Amniotic epithelial cell (primary cell): ENCODE data around the gene ATXN1.
A peak's percentile ranks its signal among the peaks of the same experiment; 100 is the strongest.

ENCODE experiments used
- DNase-seq: peaks from one replicate; pipeline ENCODE4 v3.0.0-alpha.2; 2010; ENCODE audit warnings: low read depth

Gene ATXN1

DNA sequence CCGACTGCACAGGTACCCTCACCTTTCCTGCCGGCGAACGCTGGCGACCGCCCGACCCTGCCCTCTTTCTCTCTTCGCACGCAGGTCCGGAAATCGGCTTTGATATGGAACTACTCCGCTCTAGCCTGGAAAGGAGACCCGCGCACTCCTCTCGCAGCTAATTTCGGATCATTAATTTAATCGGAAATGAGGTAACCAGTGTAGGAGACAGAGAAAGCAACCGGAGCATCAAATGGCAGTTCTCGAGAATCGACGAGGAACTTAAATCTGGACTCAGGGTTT lies 949 bp upstream of the ATXN1 start:
- no peak for DNase-seq

DNA sequence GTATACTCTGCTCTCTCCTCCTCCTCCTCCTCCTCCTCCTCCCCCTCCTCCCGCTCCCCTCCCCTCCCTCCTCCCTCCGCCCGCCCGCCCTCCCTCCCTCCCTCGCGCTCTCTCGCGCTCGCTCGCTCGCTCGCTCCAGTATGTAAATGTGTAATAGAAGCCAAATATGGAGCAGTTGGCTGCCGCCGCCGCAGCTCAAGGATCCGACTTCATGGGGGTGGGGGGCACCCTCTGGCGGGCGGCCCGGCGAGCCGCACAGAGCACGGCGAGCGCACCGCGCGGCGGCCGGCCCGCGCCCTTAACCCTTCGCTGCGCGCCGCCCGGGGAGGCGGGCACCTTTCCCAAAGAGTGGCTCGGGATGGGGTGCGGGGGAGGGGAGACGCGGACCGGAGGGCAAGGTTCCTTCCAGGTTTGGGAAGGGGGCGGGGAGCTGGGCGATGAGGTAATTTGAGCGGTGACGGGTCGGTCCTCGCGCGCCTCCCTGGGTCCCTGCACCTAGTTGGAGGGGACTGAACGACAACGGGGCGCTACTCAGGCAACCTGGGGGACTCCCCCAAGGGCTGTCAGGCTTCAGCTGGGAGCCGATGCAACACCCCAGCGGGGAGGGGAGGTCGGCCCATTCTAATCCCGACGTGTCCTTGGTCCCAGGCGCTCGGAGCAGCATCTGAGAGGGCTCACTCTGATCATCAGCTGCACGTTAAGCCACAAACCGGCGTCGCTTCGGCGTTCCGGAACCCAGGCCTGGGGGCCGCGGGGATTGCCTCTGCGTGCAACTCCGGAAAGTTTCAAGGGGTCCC lies 409 bp upstream of the ATXN1 start:
- DNase-seq: peak; percentile 90

DNA sequence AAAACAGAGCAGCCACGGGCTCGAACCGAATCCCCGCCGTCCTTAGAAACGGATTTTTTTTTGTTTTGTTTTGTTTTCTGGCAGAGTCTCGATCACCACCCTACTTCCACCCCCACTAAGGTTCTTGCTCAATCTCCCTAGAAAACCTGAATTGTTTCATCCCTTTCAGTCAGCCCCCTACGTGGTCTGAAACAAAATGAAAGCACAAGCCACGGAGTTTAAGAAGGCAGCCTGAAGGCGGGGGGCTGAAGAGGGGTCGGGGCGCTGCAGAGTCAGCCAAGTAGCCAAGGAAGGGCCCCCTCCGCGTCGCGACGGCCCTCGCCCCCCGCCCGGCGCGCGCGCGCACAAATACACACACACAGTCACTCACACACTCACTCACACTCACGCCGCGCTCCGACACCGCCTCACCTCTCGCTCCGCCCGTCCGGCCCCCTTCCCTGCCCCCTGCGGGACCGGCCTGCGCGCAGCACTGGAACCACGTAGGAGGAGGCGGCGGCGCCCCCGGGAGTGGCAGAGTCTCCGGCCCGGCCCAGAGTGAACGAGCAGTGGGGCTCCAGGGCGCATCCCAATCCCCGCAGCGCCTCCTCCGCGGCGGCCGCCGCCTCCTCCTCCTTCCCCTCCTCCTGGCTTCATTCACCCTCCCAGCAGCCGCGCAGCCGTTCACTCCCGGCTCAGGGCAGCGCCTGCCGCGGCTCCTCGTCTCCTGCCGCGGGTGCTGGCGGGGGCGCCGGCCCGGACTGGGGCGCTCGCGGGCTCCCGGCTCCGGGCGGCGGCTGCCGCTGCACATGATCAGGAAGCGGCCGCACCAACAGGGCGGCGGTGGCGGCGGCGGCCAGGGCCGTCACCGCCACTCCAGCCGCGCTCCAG lies 1.4 kb downstream of the ATXN1 start:
- DNase-seq: peak; percentile 89

- no peak for DNase-seq
Measured at GRCh38 chr6:16759181-16759645, 2.0 kb downstream of the ATXN1 start.

GRCh38 chr6:16758163-16758975 lies 2.9 kb downstream of the ATXN1 start:
- DNase-seq: peak; percentile 67

DNA sequence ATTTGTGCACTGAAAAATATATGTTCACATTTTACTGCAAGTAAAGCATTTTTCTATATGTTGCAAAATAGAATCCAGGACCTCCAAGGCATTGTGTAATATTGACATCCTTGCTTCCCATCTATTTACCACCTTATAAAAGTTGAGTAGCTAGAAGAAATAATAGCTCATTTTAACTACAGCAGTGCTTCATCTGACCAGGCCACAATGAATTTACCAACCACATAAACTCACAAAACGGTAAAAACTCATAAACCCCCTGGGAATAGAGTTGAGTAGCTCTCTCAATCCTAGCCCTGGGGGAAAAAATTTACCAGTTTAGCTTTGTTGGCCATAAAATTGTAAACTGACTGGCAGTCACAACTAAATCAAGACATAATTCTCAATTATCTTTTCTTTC lies 3.9 kb downstream of the ATXN1 start:
- no peak for DNase-seq

- peak; percentile 79 for DNase-seq
Measured at GRCh38 chr6:16756660-16757255, 4.5 kb downstream of the ATXN1 start.

- no peak for DNase-seq
Measured at GRCh38 chr6:16755544-16755943, 5.7 kb downstream of the ATXN1 start.

DNA sequence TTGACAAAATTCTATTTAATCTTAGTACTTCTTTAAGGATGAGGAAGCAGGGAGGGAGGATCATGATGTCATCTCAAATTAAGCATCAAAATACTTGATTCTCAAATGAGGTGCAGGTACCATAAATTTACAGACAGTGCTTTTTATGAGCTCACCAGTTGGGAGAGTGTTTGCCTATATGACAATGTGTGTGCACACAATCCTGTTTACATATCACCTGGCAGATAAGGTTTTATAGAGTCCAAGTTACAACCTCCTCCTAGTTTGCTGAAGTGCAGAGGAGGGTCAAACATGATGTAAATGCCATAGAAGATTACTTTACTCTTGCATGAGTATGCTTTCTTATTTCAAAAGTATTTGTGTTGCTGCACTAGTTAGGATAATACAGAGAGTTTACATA lies 6.4 kb downstream of the ATXN1 start:
- DNase-seq: no peak

DNA sequence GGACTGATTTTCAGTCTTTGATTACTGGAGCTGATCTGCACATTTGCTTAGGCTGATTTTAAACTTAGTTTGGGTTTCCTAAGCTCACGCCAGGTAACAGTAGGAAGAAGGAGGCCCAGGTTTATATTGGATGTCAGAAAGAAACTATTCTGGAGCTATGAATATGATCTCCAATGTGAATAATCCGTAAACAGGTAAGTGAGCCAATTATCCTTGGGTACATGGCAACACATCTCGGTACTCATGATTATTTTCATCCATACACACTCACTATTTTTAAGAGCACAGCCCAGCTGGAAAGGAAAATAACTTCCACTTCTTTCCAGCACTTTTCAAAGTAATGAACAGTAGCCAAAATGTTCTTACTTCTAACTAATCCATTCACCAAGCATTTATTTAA lies 7.0 kb downstream of the ATXN1 start:
- no peak for DNase-seq

GRCh38 chr6:16753341-16753740 lies 7.9 kb downstream of the ATXN1 start:
- DNase-seq: no peak

GRCh38 chr6:16752206-16752866 lies 8.9 kb downstream of the ATXN1 start:
- DNase-seq: peak; percentile 86

DNA sequence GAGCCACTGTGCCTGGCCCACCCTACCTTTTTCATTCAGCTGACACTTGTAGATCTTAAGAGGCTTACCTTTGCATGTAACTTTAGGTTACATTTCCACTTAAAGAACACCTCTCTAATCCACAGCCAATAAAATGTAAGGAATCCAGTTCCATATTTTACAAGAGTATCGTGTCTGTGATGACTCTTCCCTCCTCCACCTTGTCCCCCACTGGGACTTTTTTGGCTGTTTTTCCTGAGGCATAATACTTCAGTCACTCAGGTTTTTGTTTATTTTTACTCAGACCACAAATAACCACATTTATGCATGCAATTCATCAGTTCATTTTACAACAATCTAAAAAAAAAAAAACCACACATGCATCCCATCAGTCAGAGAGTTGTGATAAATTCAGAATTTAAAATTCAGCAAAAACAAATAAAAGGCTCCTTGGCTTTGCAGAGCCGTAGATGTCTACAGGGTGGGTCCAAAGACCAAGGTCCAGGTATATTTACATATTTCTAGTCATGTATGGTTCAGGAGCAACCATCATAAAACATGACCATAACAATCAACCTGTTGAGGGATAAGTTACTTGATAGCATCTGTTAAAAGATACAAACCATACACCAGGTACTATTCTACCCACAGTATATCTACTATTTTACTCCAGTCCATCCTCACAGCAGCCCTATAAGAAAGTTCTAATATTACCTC lies 9.9 kb downstream of the ATXN1 start:
- no peak for DNase-seq

DNA sequence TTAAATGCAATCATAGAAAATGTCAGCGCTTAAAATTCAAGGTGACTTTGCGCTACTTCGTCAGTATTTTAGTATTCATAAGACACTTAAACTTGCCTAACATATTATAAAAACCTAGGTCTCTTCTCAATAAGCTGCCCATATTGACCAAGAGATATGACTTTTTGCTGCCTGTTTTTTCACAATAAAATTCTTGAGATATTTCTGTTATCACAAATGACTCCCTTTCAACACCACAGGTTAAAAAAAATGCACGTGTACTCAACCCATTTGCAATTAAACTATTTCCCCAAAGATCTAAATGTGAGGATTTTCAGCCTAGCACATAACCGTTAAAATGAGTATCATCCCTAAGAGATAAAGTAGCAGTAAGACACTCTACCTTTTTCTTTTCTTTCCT lies 10.7 kb downstream of the ATXN1 start:
- no peak for DNase-seq

DNA sequence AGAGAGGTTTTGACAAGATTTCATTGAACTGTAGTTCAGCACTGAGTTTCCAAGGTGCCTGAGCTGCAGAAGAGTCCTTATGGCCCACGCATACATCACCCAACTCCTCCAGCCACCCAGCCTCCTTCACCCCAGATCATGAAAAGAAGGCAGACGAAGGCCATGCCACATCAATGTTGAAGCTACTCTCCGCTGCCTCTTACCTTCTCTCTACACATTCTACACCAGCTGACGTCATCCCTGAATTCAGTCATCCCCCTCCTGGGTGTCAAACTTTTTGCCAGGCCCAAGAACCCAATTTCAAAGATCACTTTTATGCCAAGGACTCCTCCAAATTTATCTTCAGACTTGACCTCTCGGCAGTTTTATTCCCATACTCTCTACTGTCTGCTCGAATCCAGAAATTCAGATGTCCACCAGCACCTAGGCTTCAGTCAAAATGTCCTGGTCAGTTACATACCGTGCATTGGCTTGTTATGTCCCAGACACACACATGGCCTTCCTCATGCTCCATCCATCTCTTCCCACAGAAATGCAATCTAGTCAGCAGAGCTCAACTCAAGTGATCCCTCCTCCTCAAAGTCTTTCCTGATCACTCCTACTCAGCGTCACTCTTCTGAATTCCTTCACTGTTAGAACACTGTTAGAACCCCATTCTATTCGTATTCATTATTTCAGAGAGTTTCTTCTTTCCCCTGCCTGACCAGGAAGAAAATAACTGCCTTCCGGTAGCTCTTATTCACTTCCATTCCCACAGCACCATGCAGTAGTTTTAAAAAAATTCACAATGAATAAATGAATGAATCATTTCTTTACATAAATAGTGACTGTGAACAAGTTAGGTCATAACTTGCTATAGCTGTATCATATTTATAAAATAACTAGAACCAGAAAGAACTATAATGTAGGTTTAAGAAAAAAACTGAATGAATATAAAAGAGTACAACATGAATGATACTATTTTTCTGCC lies 11.5 kb downstream of the ATXN1 start:
- DNase-seq: no peak

DNA sequence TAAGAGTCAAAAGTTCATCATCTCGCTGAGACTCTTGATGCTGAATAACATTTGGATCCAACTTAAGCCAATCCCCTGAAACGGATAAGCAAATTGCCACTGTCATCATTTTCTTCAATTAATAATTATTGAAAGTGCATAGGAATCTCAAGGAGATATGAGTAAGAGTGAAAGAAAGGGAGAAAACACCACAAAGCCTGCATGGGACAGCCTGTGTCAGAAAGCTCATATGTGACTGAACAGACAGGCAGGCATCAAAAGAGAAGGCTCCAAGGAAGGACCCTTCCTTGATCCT lies 13.3 kb downstream of the ATXN1 start:
- DNase-seq: no peak

DNA sequence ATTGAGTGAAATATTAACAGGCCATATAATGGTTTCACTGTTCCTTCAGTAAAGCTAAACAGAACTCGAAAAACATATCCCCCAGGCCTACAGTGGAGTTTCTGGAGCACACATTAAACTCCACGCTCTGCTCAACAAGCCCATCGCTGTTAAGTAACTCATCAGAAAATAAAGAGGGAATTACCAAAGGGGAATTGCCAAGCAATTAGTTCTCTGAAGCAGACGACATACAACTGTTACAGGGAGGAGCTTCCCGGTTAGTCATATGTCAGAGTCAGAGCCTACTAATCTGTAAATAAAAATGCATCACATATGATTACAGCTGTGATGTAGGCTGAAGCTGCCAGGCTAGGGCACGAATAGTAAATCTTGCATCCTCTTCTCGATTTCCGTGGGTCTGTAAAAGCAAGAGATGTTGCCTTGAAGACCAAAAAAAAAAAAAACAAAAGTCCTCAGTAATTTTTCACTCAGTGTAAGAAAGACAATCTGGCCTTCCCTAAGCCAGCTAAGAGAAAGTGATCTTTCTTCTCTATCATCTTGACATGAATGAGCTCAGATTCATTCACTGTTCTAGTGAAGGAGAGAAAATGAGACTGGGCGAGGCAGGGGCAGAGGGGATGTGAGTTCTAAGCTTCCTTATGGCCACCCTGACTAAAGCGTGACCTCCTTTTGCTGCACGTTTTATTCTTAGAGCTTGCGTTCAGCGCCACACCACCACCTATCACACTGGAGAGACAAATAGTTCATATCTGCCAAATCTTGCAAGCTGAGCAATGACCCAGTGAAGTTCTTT lies 13.8 kb downstream of the ATXN1 start:
- DNase-seq: peak; percentile 82

DNA sequence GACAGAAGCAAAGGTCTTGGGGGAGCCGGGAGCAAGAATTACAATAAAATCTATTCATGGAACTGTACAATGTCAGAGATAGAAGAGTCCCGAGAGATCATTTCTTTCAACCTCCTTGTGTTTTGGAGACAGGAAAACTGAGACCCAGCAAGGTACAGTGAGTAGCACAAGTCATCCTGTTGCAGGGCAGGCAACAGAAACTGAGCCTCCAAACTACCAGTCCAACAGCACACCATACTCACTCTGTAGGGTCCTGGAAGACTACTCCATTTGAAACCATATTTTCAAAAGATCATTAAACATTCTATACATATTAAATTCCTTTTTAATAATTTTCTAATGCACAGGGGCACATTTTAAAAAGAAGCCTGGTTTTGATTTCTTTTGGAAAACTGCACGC lies 14.4 kb downstream of the ATXN1 start:
- no peak for DNase-seq

GRCh38 chr6:16746401-16746800 lies 14.9 kb downstream of the ATXN1 start:
- DNase-seq: no peak
